Effector CD4-positive, alpha-beta T cell (primary cell): ENCODE data around the gene NUCKS1.
"Not testable (repeated sequence)": the region's sequence is repeated elsewhere in the genome, so short reads cannot be mapped to it uniquely, and the experiment has no call there.

Experiments
- DNase-seq: peaks from one replicate; pipeline ENCODE4 v3.0.0-alpha.2; 2020

Gene NUCKS1

GRCh38 chr1:205729945-205730610 lies 19.9 kb downstream of the NUCKS1 start:
- DNase-seq, result no peak

DNA sequence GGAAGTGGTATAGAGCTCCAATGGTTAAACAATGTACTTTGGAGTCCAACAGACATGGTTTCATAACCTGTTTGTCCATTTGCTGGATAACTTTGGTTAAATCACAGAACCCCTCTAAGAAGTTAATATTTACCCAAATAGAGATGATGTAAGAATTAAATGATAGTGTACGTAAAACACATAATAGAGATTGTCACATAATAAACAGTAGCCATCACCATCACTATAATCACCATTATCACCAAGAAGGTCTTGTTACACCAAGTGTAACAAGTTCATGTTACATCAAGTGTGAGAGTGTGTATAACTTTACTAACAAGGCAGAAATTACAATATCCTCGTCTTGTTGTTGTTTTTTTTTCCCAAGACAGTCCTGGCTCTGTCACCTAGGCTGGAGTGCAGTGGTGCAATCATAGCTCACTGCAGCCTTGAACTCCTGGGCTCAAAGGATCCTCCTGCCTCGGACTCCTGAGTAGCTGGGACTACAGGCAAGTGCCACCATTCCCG lies 23.3 kb downstream of the NUCKS1 start:
- DNase-seq, result no peak

- DNase-seq, result no peak
Measured at GRCh38 chr1:205725514-205725913, 24.5 kb downstream of the NUCKS1 start.

DNA sequence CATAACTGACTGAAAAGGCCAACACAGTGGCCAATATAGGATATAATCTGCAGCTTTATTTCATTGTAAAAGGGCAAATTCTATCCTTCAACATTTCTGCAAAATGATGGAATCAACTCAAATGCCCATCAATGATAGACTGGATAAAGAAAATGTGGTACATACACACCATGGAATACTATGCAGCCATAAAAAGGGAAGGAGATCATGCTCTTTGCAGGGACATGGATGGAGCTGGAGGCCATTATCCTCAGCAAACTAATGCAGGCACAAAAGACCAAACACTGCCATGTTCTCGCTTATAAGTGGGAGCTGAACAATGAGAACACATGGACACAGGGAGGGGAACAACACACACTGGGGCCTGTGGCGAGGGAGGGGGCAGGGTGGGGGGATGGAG lies 29.2 kb downstream of the NUCKS1 start:
- not testable (repeated sequence) for DNase-seq

DNA sequence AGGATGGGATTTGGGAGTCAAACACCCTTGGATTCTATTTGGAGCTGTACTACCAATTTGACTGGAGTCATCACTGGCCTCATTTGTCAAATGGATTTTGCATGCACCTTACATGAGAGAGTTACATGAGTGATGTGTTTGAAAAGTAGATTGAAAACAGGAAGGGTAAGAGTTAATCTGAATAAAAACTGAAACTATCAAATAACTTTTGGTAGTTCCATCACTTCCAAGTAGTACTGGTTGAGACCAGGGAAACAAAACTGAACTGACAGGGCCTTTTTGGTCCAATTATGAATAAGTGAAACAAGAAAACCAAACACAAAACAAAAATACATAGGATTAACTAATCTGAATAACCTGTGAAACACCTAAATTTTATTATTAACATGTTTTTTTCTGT lies 30.2 kb downstream of the NUCKS1 start:
- no peak for DNase-seq

DNA sequence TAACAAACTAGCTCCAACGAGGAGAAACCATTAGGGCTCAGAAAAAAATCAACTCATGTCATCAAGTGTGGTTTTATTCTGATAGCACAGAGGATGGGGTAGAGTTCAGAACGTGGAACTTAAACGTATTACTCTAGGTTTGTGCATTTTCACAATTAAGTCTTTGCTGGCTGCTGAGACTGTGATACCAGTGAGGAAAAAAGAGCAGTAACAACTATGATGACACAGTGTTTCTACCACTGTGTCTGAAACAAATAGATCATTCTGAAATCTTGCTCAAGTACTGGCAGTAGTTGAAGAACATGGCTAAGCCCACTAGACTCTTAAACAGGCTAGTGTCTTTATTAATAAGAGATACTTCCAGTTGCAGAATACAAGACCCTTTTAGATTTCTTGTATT lies 31.0 kb downstream of the NUCKS1 start:
- no peak for DNase-seq

DNA sequence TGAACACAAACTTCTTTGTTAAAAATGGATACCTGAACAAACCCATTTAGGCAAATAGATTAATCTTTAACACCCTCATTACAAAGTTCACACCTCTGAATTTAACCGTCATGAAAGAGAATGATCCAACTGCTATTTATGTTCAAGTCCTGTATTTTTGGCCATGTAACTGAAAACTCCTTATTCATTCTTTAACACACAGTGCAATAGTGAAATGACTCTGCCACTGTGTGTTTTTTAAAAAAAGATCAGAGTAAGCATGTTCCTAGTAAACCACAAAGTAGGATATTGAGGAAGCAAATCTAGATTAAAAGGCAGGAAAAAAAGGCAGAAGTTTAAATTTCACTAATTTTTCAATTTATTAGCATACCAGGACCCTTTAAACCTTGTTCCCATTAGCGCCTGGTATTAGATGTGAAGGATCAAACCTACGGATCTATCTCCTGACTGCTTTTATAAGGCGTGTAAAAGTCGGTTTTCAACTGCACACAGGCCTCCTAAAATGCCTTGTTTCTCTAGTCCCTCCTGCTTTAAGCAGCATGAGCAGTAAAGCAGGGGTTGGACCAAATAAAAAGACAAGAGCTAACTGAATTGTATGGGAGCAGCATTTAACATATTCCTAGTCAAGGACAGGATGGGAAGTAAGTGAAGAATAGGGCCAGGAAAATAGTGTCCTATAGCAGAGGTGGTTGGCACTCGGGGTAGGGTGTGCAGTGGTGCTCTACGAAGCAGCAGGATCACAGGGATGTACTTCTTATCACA lies 33.4 kb downstream of the NUCKS1 start:
- DNase-seq, result no peak

- no peak for DNase-seq
Measured at GRCh38 chr1:205715628-205716027, 34.4 kb downstream of the NUCKS1 start.

DNA sequence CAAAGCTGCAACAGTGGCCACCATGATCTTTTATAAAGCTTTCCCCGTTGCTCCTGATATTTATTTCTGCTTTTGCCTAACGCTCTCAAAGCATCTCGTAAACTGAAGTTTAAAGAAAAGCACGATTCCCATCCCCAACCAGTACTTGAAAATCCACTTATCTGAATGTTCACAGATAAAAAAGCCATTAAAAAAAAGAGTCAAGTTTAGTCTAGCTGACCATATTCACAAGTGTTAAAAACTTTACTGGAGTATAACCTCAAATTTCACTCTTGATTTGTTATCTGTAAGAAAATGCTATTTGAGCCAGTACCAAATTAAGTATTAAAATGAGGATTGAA lies 35.1 kb downstream of the NUCKS1 start:
- DNase-seq, result no peak

DNA sequence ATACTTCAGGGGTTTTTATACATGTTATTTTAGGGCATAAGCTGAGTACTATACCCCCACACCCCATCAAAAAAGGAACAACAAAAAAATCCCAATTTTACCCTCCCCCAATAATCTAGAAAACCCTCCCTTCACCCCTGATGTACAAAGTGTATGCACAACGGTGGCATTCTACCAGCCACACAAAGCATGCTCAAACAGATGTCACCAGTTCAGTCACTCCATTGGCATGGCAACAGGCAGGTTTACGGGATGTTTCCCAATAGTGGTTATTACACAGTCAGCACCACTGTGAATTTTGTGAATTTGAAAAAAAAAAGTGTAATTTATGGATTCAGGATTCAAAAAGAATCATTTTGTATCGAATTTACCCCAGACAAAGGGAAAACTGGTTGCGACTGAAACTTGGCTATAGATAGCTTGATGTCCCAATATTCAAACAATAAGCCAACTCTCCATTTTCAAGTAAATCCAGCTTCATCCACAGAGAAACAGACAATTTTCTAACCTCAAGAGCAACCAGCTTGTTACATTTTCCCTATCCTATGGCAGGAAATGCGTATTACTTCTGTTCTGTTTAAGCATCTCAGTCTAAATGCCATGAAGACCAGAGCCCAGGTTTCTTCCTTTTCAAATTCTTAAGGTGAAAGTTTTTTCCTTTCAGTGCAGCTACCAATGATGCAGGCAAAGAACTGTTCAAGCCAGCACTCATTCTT lies 35.6 kb downstream of the NUCKS1 start:
- DNase-seq, result no peak

DNA sequence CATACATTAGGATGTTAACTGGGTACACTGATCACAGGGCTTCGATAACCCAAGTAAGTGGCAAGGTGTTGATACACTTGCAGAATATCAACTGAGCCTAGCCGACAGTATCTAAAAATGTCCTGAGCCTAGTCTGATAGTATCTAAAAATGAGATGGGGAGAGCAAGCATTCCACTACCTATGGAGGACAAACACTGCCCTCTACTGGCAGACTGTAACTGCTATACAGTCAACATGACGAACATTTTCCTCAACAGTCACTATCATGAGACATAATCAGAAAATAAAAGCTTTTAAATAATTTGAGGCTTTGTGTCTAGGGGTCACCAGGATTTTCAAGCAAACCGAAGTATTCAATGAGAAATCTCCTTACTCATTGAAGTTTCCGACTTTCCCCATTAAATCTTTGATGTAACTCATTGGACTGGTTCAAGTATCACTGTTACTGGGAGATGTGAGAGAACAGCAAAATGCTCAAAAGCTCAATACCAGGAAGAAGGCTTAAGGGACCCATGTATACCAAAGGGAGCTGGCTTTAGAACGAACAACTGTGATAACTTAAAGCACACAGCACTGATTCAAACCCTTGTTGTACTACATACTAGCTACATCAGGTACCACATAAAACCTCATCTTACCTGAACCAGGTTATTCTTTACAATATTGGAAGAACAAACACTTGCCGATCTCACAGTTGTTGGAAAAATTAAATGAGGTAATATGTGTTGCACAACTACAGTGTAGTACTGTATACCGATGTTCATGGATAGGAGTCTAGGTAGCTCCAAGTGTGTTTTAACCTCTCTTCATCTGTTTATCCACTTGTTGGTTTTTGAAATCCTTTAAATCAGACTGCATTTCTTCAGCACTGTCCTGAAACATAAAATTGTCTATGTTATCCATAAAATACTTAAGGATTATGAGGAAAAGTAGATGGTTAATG lies 38.6 kb downstream of the NUCKS1 start:
- peak; percentile 66 for DNase-seq

- no peak for DNase-seq
Measured at GRCh38 chr1:205710201-205711062, 39.5 kb downstream of the NUCKS1 start.

DNA sequence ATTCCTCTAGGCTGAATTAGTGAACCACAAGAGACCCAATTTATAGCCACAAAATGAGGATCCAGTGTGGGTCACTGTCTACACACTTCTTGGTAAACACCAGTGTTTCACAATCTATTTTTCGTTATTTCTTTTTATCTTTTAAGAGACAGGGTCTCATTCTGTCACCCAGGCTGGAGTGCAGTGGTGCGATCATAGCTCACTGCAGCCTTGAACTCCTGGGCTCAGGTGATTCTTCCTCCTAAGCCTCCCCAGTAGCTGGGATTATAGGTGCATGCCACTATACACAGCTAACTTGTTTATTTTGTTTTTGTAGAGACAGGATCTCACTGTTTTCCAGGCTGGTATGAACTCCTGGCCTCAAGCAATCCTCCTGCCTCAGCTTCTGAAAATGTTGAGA lies 40.3 kb downstream of the NUCKS1 start:
- no peak for DNase-seq

DNA sequence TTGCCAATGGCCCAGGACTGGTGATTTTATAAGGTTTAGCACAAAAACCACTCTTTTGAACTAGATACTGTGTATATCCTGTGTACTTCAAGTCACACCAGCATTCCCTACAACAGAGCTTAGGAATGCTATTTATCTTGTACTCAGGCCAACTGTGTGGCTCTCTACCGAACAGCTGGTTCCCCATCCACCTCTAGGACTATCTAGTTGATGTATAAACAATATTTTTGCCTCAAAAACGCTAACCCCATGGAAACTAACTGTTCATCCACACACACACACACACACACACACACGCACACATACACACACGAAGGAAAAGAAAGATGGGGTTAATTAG lies 41.0 kb downstream of the NUCKS1 start:
- no peak for DNase-seq

DNA sequence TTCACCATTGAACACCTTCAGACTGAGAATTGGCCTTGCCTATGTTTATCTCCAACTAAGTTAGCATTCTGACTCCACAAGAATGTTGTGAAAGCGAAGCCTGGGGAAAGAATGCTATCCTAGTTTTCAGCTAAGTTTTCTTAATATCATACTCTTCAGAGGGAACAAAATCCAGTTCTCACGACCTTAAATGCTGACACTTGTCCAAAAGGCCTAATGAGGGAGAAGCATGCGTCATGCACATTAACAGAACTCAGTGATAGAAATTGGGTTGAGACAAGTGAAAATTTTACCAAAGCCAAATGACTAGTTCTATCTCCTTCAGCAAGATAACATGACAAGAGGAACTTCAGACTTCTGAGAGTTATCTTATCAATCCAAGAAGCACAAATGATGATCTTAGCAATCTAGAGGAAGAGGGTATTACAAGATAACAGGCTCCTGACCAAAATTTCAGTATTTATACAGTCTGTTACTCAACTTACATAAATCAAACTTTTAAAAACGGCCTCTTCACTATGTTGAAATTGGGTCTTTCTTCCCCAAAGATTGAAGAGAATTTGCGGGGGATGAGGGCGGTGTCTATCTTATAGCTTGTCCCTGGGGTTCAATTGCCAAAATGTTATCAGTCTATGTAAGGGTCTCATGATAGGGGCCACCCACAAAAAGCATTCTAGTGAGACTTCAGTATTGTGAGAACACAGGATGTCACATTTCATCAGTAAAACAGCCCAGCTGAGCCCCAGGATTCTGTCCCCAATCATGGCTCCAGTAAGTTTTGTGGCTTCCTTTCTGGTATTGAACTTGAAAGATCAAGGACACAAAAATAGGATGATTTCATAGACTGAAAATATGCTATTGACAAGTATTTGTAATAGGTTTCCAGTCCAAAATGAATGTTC lies 43.1 kb downstream of the NUCKS1 start:
- DNase-seq, result no peak

GRCh38 chr1:205704903-205705302 lies 45.1 kb downstream of the NUCKS1 start:
- DNase-seq, result no peak

DNA sequence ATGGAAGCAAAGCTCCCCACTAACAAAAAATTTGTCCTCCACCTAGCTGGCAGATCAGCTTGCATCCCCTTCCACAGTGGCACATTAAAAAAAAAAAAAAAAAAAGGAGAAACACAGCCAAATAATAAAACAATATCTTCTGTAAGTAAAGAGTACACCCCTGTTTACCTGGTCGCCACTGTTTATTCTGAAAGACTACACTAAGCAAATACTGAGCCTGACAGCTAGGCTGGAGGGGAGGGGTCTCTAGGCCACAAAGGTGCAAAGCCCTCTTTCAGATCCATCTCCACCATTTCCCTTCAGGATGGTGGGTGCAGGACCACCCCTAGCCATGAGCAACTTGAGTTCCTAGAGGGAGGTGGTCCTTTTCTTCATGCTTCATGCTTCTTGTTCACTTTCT lies 46.9 kb downstream of the NUCKS1 start:
- no peak for DNase-seq

- no peak for DNase-seq
Measured at GRCh38 chr1:205701891-205702290, 48.1 kb downstream of the NUCKS1 start.

GRCh38 chr1:205701420-205701819 lies 48.6 kb downstream of the NUCKS1 start:
- no peak for DNase-seq

GRCh38 chr1:205700865-205701401 lies 49.0 kb downstream of the NUCKS1 start:
- no peak for DNase-seq
